Measurements from ENCODE around the gene LARP1. TPM values are rescaled to one million over a fixed set of nuclear protein-coding genes. Genes with fewer than 3 reads are reported as not detected.

LARP1 gene
- total RNA-seq, 2 experiments from 2014 or later: 201 to 208 TPM

DNA sequence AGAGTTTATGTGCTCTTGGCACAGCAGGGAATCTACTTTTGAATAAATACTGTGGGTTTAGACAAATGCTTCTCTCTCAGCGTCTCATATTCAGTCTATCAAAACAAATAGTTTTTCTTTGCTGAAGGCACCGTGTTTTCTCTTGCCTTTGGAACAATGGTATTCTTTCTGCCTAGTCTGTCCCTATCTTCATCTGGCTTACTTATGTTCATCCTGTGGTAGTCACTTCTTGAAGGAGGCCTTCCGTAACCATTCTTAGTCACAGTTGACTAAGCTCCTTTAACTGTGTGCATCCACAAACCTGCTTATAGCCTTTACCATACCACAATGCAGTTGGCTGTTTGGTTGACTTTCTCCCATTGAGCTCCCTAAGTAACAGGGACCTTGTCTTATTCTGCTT is 45.9 kb downstream of the LARP1 start:
- ChIA-PET CTCF (no interaction called here), POLR2A (no interaction called here)
- ATAC-seq (no peak), DNase-seq (no peak)
- peak overlapping the region; percentile 2 for H3K27ac Mint-ChIP-seq
- peaks cover 80% of the 10 kb centered on the region for H3K36me3 Mint-ChIP-seq (ENCODE audit: low read depth)
- H3K9me3 Mint-ChIP-seq (ENCODE audit: insufficient read depth): no peaks in the 10 kb centered on the region
- H3K4me1 Mint-ChIP-seq (ENCODE audit: low read depth): peaks cover 34% of the 10 kb centered on the region
- no peak overlapping the region for H3K4me3 Mint-ChIP-seq
- no peaks in the 10 kb centered on the region for H3K27me3 Mint-ChIP-seq (ENCODE audit: low read depth)

DNA sequence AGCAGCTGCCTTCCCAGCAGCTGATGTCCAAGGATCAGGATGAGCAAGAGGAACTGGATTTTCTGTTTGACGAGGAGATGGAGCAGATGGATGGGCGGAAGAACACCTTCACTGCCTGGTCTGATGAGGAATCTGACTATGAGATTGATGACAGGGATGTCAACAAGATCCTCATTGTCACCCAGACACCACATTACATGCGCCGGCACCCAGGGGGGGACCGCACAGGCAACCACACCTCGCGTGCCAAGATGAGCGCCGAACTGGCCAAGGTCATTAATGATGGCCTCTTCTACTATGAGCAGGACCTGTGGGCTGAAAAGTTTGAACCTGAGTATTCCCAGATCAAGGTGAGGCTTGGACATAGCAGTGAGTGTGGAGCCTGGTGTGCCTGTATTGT is 46.9 kb downstream of the LARP1 start:
- Mint-ChIP-seq H3K27ac (peak overlapping the region; percentile 41), H3K4me1 (ENCODE audit: low read depth) (peaks cover 32% of the 10 kb centered on the region), H3K27me3 (ENCODE audit: low read depth) (no peaks in the 10 kb centered on the region), H3K4me3 (no peak overlapping the region), H3K9me3 (ENCODE audit: insufficient read depth) (no peaks in the 10 kb centered on the region), H3K36me3 (ENCODE audit: low read depth) (peaks cover 79% of the 10 kb centered on the region)
- CTCF ChIA-PET: no interaction called here
- DNase-seq (no peak), ATAC-seq (no peak)
- POLR2A ChIA-PET: no interaction called here

DNA sequence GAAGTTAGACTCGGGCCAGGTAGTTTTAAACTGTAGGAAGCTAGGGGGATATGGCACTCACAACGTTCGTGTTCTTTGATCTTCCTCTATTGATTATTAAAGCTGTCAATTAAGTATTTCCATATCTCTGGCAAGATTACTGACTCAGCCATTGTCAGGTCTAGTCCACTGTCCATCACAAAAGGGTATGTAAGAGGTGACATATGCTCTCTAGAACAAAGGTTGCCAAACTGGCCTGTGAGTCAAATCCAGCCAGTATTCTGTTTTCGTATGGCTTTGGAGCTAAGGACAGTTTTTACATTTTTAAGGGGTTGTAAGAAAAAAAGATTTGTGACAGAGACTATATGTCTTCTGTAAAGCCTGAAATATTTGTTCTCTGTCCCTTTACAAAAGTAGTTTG is 51.0 kb downstream of the LARP1 start:
- no peak overlapping the region for H3K27ac Mint-ChIP-seq
- H3K36me3 Mint-ChIP-seq (ENCODE audit: low read depth): peaks cover 73% of the 10 kb centered on the region
- POLR2A ChIA-PET: no interaction called here
- no peak for DNase-seq
- no peak for ATAC-seq
- H3K4me1 Mint-ChIP-seq (ENCODE audit: low read depth): peaks cover 18% of the 10 kb centered on the region
- no peaks in the 10 kb centered on the region for H3K27me3 Mint-ChIP-seq (ENCODE audit: low read depth)
- no peak overlapping the region for H3K4me3 Mint-ChIP-seq
- CTCF ChIA-PET: no interaction called here
- no peaks in the 10 kb centered on the region for H3K9me3 Mint-ChIP-seq (ENCODE audit: insufficient read depth)

DNA sequence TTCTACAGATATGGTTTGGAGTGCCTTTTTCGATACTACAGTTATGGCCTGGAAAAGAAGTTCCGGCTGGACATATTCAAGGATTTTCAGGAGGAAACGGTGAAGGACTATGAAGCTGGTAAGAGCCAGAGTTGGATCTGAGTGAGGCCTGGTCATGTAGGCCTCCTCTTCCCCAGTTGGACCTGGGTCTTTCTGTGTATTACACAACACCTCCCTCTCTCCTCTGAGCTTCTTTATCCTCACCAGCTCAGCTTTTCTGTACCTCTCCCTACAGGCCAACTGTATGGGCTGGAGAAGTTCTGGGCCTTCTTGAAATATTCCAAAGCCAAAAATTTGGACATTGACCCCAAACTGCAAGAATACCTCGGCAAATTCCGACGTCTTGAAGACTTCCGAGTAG is 56.1 kb downstream of the LARP1 start:
- ChIA-PET CTCF (interaction anchor here (1.0 to 1.1 kb wide), 3 partner anchors 18 to 160 kb away, joined by 4 to 7 read pairs (median 5); no protein-coding TSS in a partner anchor), POLR2A (no interaction called here)
- ATAC-seq (no peak), DNase-seq (no peak)
- Mint-ChIP-seq H3K9me3 (ENCODE audit: insufficient read depth) (no peaks in the 10 kb centered on the region), H3K27ac (no peak overlapping the region), H3K36me3 (ENCODE audit: low read depth) (peaks cover 77% of the 10 kb centered on the region), H3K27me3 (ENCODE audit: low read depth) (no peaks in the 10 kb centered on the region), H3K4me1 (ENCODE audit: low read depth) (peaks cover 40% of the 10 kb centered on the region), H3K4me3 (no peak overlapping the region)

DNA sequence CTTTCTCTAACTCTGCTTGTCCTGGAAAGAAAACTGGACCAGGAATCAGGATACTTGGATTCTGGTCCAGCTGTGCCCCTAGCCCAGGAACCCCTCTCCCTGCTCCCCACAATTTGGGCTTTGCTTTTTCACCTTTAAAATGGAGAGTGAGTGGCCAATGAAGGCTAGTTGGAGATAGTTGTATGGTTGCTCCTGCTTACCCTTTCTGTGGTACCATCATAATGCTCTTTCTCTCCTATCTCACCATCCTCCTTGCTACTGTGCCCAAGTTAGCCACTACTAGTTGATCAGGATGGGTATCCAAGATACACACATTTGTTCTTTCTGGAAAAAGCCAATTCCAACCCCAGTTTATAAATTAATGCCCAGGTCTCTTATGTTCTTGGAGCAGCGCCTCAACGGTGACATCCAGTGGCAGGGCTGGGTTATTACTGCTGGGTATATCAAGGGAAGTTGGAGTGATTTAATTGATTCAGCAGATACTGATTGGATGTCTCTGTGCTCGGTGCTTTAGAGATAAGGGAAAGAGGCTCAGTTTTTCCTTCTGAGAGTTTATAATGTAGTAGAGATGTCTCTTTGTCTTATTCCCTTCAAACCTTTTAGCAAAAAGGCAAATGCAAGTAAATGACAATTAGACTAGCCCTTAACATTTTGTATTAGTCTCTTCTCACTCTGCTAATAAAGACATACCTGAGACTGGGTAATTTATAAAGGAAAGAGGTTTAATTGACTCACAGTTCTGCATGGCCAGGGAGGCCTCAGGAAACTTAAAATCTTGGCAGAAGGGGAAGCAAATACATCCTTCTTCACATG is 56.7 kb downstream of the LARP1 start:
- no peaks in the 10 kb centered on the region for H3K9me3 Mint-ChIP-seq (ENCODE audit: insufficient read depth)
- ChIA-PET CTCF (interaction anchor here (1.0 to 1.1 kb wide), 3 partner anchors 18 to 161 kb away, joined by 4 to 7 read pairs (median 5); no protein-coding TSS in a partner anchor), POLR2A (no interaction called here)
- ATAC-seq (peak; percentile 47), DNase-seq (peak; percentile 72)
- peaks cover 77% of the 10 kb centered on the region for H3K36me3 Mint-ChIP-seq (ENCODE audit: low read depth)
- peaks cover 41% of the 10 kb centered on the region for H3K4me1 Mint-ChIP-seq (ENCODE audit: low read depth)
- peak overlapping the region; percentile 43 for H3K27ac Mint-ChIP-seq
- H3K4me3 Mint-ChIP-seq: no peak overlapping the region
- no peaks in the 10 kb centered on the region for H3K27me3 Mint-ChIP-seq (ENCODE audit: low read depth)

DNA sequence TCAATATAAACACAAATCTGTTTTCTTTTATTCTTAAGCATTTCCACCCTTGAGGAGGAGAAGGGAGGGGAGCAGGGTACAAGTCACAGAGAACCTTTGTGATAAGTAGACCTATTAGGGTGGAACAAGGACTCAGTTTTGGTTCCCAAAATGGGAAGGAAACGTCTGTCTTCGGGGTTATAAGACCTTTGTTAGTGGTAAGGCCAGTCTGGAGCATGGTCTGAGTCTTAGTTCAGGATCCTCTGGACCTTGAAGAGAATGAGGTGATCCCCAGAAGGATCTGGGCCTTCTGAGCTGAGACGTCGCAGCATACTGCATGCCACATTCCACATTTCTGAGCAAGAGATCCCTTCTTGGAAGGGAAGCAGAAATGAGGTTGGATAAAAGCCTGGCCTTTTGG is 58.0 kb downstream of the LARP1 start:
- no peak for DNase-seq
- H3K27ac Mint-ChIP-seq: peak overlapping the region; percentile 79
- peaks cover 46% of the 10 kb centered on the region for H3K4me1 Mint-ChIP-seq (ENCODE audit: low read depth)
- H3K36me3 Mint-ChIP-seq (ENCODE audit: low read depth): peaks cover 80% of the 10 kb centered on the region
- no peak for ATAC-seq
- ChIA-PET CTCF (interaction anchor here (0.9 to 1.3 kb wide), 2 partner anchors 163 to 166 kb away, joined by 3 read pairs; no protein-coding TSS in a partner anchor), POLR2A (no interaction called here)
- H3K9me3 Mint-ChIP-seq (ENCODE audit: insufficient read depth): no peaks in the 10 kb centered on the region
- H3K4me3 Mint-ChIP-seq: no peak overlapping the region
- H3K27me3 Mint-ChIP-seq (ENCODE audit: low read depth): no peaks in the 10 kb centered on the region

DNA sequence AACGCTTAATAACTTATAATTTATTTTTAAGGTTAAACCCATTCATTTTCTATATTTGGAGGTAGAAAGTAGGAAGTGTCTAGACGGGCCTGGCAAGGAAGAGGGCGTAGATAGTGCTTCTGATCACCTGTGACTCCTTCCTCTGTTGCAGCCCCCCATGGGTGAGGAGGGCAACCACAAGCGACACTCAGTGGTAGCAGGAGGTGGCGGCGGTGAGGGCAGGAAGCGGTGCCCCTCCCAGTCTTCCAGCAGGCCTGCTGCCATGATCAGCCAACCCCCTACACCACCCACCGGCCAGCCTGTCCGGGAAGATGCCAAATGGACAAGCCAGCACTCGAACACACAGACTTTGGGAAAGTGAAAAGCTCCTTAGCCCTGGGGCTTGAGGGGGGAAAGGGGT is 58.6 kb downstream of the LARP1 start:
- ChIA-PET CTCF (interaction anchor here (0.9 to 1.3 kb wide), 2 partner anchors 163 to 166 kb away, joined by 3 read pairs; no protein-coding TSS in a partner anchor), POLR2A (interaction anchor here (0.6 kb wide), 1 partner anchor 52 kb away, joined by 3 read pairs; no protein-coding TSS in a partner anchor)
- Mint-ChIP-seq H3K27ac (peak overlapping the region; percentile 79), H3K36me3 (ENCODE audit: low read depth) (peaks cover 77% of the 10 kb centered on the region), H3K4me3 (peak overlapping the region; percentile 34), H3K9me3 (ENCODE audit: insufficient read depth) (no peaks in the 10 kb centered on the region), H3K4me1 (ENCODE audit: low read depth) (peaks cover 50% of the 10 kb centered on the region), H3K27me3 (ENCODE audit: low read depth) (no peaks in the 10 kb centered on the region)
- peak; percentile 76 for ATAC-seq
- DNase-seq: peak; percentile 77

DNA sequence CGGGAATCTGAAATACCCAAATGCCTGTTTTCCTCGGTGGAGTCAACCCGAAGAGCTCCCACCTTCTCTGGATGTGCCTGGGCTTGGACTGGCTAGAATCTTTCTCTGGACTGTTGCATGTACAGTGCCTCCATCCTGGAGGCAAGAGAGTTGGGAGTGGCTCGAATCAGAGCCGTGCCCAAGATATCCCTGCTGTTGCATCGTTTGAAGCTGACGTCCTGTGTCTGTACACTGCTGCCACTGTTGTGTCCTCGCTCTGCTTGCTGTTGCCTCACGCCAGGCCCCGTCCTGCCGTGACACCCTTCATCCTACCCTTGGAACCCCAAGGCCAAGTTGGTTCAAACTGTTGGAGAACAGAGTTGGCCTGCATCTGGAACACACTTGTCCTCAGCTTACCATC is 59.8 kb downstream of the LARP1 start:
- no peaks in the 10 kb centered on the region for H3K9me3 Mint-ChIP-seq (ENCODE audit: insufficient read depth)
- DNase-seq (no peak), ATAC-seq (no peak)
- CTCF ChIA-PET: no interaction called here
- peaks cover 62% of the 10 kb centered on the region for H3K4me1 Mint-ChIP-seq (ENCODE audit: low read depth)
- H3K27me3 Mint-ChIP-seq (ENCODE audit: low read depth): no peaks in the 10 kb centered on the region
- H3K27ac Mint-ChIP-seq: peak overlapping the region; percentile 53
- no peak overlapping the region for H3K4me3 Mint-ChIP-seq
- POLR2A ChIA-PET: no interaction called here
- peaks cover 75% of the 10 kb centered on the region for H3K36me3 Mint-ChIP-seq (ENCODE audit: low read depth)

DNA sequence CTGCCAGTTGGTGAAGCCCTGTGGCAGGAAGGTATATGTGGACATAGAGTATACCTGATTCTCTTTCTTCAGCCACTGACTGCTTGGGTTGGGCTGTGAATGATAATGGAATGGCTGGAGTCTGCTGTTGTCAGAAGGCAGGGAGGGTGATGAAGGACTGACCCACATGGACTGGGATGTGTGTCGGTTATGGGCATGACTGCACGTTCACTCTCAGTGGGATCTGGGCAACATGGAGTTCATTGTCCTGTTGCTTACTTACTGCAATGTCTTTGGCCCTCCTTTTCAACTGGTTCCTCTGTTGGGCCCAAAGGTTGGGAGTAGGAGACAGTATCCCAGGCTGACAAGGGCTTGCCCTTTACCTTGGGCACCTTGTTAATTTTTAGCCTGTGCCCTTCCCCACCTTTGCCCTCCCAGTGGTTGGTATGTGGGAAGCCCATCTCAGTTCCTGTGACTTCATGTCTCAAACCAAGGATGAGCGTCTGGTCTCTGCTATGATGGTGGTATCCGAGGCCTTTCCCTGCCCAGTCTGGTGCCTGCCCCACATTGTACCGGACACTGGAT is 60.6 kb downstream of the LARP1 start:
- no peak for DNase-seq
- Mint-ChIP-seq H3K27me3 (ENCODE audit: low read depth) (no peaks in the 10 kb centered on the region), H3K27ac (peak overlapping the region; percentile 73), H3K4me1 (ENCODE audit: low read depth) (peaks cover 69% of the 10 kb centered on the region), H3K36me3 (ENCODE audit: low read depth) (peaks cover 76% of the 10 kb centered on the region), H3K9me3 (ENCODE audit: insufficient read depth) (no peaks in the 10 kb centered on the region), H3K4me3 (no peak overlapping the region)
- CTCF ChIA-PET: no interaction called here
- POLR2A ChIA-PET: no interaction called here
- ATAC-seq: no peak

DNA sequence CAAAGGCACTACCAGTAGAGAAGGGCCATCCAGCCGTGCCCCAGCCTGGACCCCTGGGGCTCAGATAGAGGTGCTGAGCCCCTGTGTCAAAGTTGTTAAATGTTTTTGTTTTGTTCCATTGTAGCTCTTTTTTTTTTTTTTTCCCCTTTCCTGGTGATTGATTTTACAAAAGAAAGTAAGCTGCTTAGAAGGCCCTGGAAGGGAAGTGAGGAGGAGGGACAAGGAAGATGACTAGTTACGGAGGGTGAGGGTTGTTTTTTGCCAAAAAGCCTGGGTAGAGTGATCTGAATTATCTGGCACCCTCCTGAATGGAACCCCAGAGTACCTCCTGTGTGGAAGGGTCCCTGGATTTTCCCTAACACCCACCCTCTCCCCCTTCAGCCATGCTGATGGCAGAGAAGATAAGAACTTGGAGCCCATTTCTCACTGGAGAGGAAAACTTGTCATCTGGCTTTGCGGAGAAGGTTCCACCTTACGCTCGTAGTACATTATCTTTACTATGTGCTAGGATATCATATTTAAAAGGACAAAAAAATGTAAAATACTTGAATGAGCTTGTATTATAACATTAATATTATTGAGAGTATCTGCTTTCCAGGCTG is 61.8 kb downstream of the LARP1 start:
- ATAC-seq (no peak), DNase-seq (no peak)
- Mint-ChIP-seq H3K27me3 (ENCODE audit: low read depth) (no peaks in the 10 kb centered on the region), H3K4me1 (ENCODE audit: low read depth) (peaks cover 68% of the 10 kb centered on the region), H3K36me3 (ENCODE audit: low read depth) (peaks cover 69% of the 10 kb centered on the region), H3K4me3 (no peak overlapping the region), H3K27ac (no peak overlapping the region), H3K9me3 (ENCODE audit: insufficient read depth) (no peaks in the 10 kb centered on the region)
- CTCF ChIA-PET: no interaction called here
- POLR2A ChIA-PET: no interaction called here

DNA sequence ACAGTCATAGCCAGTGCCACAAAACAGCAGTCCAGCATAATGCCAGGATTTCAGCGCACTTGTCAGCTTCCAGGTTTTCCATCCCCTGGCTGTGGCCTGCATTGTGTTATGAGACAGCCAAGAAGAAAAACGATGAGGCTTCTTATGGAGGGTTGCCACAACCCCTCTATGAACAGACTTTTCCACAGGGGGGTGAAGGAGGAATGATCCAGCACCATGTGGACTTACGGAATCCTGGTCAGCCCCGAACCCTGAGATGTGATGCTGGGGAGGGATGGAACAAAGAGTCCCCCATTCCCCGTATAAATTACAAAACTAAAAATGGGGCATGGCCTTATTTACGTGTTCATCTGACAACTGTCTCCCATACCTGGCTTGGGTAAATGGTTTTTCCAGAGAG is 62.6 kb downstream of the LARP1 start:
- Mint-ChIP-seq H3K36me3 (ENCODE audit: low read depth) (peaks cover 62% of the 10 kb centered on the region), H3K27me3 (ENCODE audit: low read depth) (no peaks in the 10 kb centered on the region), H3K9me3 (ENCODE audit: insufficient read depth) (no peaks in the 10 kb centered on the region), H3K27ac (no peak overlapping the region), H3K4me1 (ENCODE audit: low read depth) (peaks cover 61% of the 10 kb centered on the region), H3K4me3 (no peak overlapping the region)
- DNase-seq (no peak), ATAC-seq (no peak)
- POLR2A ChIA-PET: no interaction called here
- CTCF ChIA-PET: interaction anchor here (1.6 kb wide), 1 partner anchor 168 kb away, joined by 4 read pairs; no protein-coding TSS in a partner anchor

DNA sequence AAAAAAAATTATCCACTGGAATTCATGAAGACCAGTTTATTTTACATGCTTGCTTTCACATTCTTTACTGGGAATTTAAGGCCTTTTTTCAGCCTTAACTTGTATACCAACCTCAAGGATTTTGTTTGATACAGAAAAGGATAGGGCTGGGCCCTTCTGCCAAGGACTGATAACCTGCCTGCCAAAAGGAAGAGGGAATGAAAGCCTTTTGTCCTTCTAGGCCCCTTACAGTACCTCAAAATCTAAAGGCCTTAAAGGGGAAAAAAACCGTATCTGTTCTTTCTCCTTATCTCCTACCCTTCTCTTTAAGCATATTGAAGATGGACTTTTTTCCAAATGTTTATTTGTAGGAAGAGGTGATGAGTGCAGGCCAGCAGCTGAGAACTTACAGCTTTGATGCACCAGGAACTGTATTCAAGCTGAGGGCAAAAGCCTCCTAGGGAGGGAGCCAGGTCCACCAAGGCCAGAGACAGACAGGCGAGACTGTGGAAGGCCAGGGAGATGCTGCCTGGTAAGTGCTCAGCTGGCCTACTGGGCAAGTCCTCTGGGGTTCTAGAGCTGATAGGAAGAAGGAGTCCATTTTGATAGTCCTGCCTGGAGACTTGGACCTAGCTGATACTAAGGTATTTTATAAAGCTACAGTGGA is 63.4 kb downstream of the LARP1 start:
- Mint-ChIP-seq H3K4me3 (no peak overlapping the region), H3K9me3 (ENCODE audit: insufficient read depth) (no peaks in the 10 kb centered on the region), H3K27ac (peak overlapping the region; percentile 78), H3K36me3 (ENCODE audit: low read depth) (peaks cover 61% of the 10 kb centered on the region), H3K4me1 (ENCODE audit: low read depth) (peaks cover 53% of the 10 kb centered on the region), H3K27me3 (ENCODE audit: low read depth) (no peaks in the 10 kb centered on the region)
- DNase-seq (no peak), ATAC-seq (no peak)
- ChIA-PET POLR2A (no interaction called here), CTCF (interaction anchor here (1.6 kb wide), 1 partner anchor 168 kb away, joined by 4 read pairs; no protein-coding TSS in a partner anchor)

All from activated CD8-positive, alpha-beta T cell treated with anti-CD3 and anti-CD28 coated beads, Interleukin-2, amount 10 ng/mL, durations not matched to agents 7 days and 5 days (primary cell).